ENCODE results near the gene GPC3.
A peak's percentile ranks its signal among the peaks of the same experiment; 100 is the strongest.

GPC3 gene

DNA sequence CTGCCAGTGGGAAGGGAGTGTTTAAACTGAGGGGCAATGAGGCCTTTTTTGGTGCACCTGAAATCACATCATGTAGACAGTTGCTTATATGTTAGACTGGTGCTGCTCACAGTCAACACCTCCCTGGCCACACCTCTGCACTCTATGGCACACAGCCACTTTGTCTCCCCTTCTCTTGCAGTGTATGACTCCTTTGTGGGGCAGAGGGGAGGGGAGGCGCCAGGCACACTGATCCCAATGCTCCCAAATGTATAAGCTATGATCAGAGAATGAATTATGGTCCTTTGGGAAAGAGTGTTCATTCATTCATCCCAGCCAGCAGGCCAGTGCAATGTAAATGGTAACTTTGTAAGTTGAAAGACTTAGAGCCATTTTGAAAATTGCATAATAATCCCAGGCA, 4.6 kb upstream of the GPC3 start:
- TF ChIP-seq POLR2A (IDR thresholded peaks at IDR 0.05; ENCODE audit: low read depth, low read length) (no peak), TAF1 (IDR thresholded peaks at IDR 0.05; ENCODE audit: borderline replicate concordance, low read depth, low read length) (no peak), POLR2AphosphoS5 (IDR thresholded peaks at IDR 0.05; ENCODE audit: low read depth, low read length) (no peak)
- no peak for DNase-seq (ENCODE audit: insufficient read length)
- no peak for FAIRE-seq

- no peak for FAIRE-seq
- TF ChIP-seq POLR2AphosphoS5 (IDR thresholded peaks at IDR 0.05; ENCODE audit: low read depth, low read length) (no peak), TAF1 (IDR thresholded peaks at IDR 0.05; ENCODE audit: borderline replicate concordance, low read depth, low read length) (no peak), POLR2A (IDR thresholded peaks at IDR 0.05; ENCODE audit: low read depth, low read length) (no peak)
- no peak for DNase-seq (ENCODE audit: insufficient read length)
Observed at GRCh38 chrX:133989490-133989889, 4.1 kb upstream of the GPC3 start.

DNA sequence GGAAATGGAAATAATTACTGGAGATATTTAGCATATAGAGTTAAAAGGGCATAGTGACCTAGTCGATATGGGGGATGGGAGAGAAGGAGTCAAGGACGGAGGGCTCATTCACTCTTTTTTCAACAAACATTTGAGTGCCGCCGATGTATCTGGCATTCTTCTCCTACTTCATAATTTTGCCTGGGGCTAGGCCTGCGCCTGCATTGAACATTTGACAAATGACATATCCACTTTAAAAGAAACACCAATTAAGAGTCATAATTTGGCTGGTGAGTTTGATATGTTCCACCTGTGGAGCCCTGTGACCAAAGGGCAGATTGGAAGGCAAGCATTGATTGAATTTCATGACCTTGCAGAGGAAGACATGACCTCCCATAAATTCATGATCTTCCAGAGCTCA, 2.6 kb upstream of the GPC3 start:
- FAIRE-seq (peak; percentile 9), DNase-seq (ENCODE audit: insufficient read length) (no peak)
- TF ChIP-seq TAF1 (IDR thresholded peaks at IDR 0.05; ENCODE audit: borderline replicate concordance, low read depth, low read length) (no peak), POLR2AphosphoS5 (IDR thresholded peaks at IDR 0.05; ENCODE audit: low read depth, low read length) (no peak), POLR2A (IDR thresholded peaks at IDR 0.05; ENCODE audit: low read depth, low read length) (no peak)

GRCh38 chrX:133987188-133987587, 1.8 kb upstream of the GPC3 start:
- DNase-seq (ENCODE audit: insufficient read length) (no peak), FAIRE-seq (no peak)
- TF ChIP-seq POLR2AphosphoS5 (IDR thresholded peaks at IDR 0.05; ENCODE audit: low read depth, low read length), result no peak
- no peak for TF ChIP-seq TAF1 (IDR thresholded peaks at IDR 0.05; ENCODE audit: borderline replicate concordance, low read depth, low read length)
- TF ChIP-seq POLR2A (IDR thresholded peaks at IDR 0.05; ENCODE audit: low read depth, low read length), result no peak

DNA sequence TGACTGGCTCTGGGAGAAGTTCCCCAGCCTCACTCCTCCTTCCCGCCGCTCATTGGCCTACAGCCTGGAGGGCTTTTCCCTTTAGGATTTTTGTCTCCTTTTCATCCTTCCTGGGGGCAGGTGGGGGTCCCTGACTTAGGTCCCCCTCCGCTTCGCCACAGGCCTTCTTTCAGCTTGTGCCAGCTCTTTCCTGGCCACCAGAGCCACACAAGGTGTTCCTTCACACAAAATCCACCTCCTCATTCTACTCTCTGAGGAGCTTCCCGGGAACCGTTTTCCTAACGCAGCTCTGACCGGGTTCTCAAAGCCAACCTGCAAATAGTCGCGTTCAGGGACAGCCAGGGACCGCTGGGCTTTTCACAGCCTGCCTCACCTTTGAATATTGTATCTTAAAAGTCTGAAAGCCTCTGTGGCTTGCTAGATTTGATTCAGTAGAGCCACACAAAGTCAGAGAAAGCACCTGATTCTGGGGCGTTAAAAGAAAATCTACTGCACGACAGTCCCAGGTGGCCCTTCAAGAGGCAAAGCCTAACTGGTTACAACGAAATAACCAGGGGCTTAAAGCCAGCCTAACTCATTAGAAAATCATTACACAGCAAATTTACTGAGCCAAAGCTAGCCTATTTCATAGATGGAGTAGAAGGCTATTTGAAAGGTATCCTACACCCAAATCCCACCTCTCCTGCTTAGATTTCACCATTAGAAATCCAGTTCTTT, 731 bp upstream of the GPC3 start:
- DNase-seq (ENCODE audit: insufficient read length), result no peak
- no peak for FAIRE-seq
- TF ChIP-seq POLR2AphosphoS5 (IDR thresholded peaks at IDR 0.05; ENCODE audit: low read depth, low read length) (no peak), TAF1 (IDR thresholded peaks at IDR 0.05; ENCODE audit: borderline replicate concordance, low read depth, low read length) (no peak), POLR2A (IDR thresholded peaks at IDR 0.05; ENCODE audit: low read depth, low read length) (no peak)

- no peak for TF ChIP-seq TAF1 (IDR thresholded peaks at IDR 0.05; ENCODE audit: borderline replicate concordance, low read depth, low read length)
- no peak for TF ChIP-seq POLR2A (IDR thresholded peaks at IDR 0.05; ENCODE audit: low read depth, low read length)
- TF ChIP-seq POLR2AphosphoS5 (IDR thresholded peaks at IDR 0.05; ENCODE audit: low read depth, low read length), result no peak
Observed at GRCh38 chrX:133984857-133985163, 584 bp downstream of the GPC3 start.

DNA sequence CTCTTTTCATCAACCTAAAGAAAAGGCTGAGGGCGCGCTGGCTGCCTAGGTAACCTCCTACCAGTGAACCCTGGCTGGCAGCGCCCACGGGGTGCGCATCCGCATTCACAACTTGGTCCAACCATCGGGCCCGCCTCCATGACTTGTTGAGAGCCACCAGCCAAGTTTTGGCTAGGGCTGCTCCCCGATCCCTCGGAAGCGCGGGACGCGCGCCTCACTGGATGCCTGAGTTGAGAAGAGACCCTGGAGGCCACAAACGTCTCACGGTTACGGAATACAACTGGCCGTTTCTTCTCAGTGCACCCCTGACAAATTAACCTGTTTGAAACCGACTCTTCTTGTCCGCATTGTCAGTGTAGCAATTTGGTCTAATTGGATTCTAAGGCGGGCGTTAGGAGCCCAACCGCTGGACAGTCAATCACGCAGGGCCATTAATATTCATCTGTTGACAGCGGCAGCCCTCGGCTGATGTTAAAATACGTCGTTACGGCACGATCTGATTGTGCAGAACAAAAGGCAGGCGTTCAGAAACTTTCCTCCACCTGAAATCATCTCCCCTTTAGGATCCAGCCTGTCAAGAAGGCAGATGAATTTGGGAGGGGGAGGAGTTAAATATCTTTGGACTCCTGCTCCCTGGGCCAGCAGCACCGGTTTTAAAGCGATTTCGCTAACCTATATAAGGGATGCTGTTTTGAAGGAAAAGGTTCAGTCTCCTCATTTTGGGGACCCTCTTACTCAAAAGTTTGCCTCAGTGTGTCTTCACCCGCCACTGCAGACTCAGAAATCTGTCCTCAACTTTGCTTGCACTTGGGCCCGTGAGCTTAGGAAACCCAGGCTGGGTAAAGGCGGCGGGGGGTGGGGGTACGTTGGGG, 1.2 kb downstream of the GPC3 start:
- DNase-seq (ENCODE audit: insufficient read length), result no peak
- FAIRE-seq, result no peak

More at GRCh38 chrX:133984857-133985163, 584 bp downstream of the GPC3 start:
- FAIRE-seq (no peak), DNase-seq (ENCODE audit: insufficient read length) (no peak)

GRCh38 chrX:133983256-133983973, 2.0 kb downstream of the GPC3 start:
- FAIRE-seq (no peak), DNase-seq (ENCODE audit: insufficient read length) (no peak)
- TF ChIP-seq POLR2A (IDR thresholded peaks at IDR 0.05; ENCODE audit: low read depth, low read length) (no peak), POLR2AphosphoS5 (IDR thresholded peaks at IDR 0.05; ENCODE audit: low read depth, low read length) (no peak), TAF1 (IDR thresholded peaks at IDR 0.05; ENCODE audit: borderline replicate concordance, low read depth, low read length) (no peak)

More for the DNA sequence above, 1.2 kb downstream of the GPC3 start:
- TF ChIP-seq TAF1 (IDR thresholded peaks at IDR 0.05; ENCODE audit: borderline replicate concordance, low read depth, low read length) (no peak), POLR2AphosphoS5 (IDR thresholded peaks at IDR 0.05; ENCODE audit: low read depth, low read length) (no peak)

GRCh38 chrX:133981924-133982323, 3.5 kb downstream of the GPC3 start:
- no peak for TF ChIP-seq POLR2A (IDR thresholded peaks at IDR 0.05; ENCODE audit: low read depth, low read length)
- FAIRE-seq, result no peak
- no peak for DNase-seq (ENCODE audit: insufficient read length)

DNA sequence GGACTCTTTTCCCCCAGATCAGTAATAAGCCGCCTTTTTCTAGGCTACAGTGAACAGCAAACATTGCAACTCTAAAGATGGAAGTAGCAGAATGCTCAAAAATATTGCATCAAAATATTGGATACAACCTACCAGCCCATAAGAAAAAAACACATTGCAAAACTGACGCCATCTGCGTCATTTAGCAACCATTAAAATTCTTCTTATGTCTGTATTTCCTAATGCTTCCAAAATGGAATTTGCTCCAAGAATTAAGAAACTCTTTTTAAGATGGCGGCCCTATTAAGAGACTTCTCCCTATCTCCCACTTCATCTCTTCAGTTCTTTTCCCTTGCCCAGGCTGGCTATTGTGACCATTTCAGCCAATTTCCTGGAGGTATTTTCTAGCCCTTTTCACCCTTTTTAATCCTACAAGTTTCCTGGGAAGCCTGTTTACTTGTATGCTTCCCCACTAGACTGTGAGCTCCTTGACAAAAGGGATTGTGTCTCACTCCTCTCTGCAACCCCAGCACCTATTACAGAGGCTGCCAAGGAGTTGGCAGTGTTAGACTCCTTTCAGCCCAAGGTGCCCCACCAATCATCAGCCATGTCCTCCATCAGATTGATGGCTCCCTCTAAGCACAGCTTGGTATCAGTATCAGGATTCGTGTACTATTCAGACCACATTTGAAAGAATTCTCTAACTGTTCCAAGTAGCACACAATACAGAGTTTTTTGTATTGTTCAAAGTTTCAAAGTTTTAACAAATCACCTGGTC, 4.4 kb downstream of the GPC3 start:
- no peak for TF ChIP-seq TAF1 (IDR thresholded peaks at IDR 0.05; ENCODE audit: borderline replicate concordance, low read depth, low read length)
- TF ChIP-seq POLR2A (IDR thresholded peaks at IDR 0.05; ENCODE audit: low read depth, low read length), result no peak
- TF ChIP-seq POLR2AphosphoS5 (IDR thresholded peaks at IDR 0.05; ENCODE audit: low read depth, low read length), result no peak
- DNase-seq (ENCODE audit: insufficient read length) (no peak), FAIRE-seq (no peak)

GRCh38 chrX:133980406-133980805, 5.0 kb downstream of the GPC3 start:
- DNase-seq (ENCODE audit: insufficient read length) (no peak), FAIRE-seq (no peak)
- TF ChIP-seq POLR2AphosphoS5 (IDR thresholded peaks at IDR 0.05; ENCODE audit: low read depth, low read length), result no peak
- TF ChIP-seq POLR2A (IDR thresholded peaks at IDR 0.05; ENCODE audit: low read depth, low read length), result no peak
- TF ChIP-seq TAF1 (IDR thresholded peaks at IDR 0.05; ENCODE audit: borderline replicate concordance, low read depth, low read length), result no peak
